HEK293 (cell line): Measurements from ENCODE around the gene SMARCB1.

Experiments
- ATF2 ChIP-seq: fragments of 450-650 bp; formaldehyde crosslinking; IDR thresholded peaks from 2 replicates; pipeline ENCODE4 v1.5.1; 2016; ENCODE audit warnings: missing biosample characterization, missing genetic modification characterization, low read depth
- CTCF ChIP-seq: fragments of 450-650 bp; formaldehyde crosslinking; IDR thresholded peaks from 2 replicates; pipeline ENCODE4 v1.5.1; 2016; ENCODE audit warnings: missing biosample characterization, missing genetic modification characterization
- KLF10 ChIP-seq: fragments of 450-650 bp; IDR thresholded peaks from 2 replicates; pipeline ENCODE4 v1.5.1; 2018; ENCODE audit warnings: missing biosample characterization, mild to moderate bottlenecking, missing genetic modification characterization
- KLF16 ChIP-seq: fragments of 450-650 bp; formaldehyde crosslinking; IDR thresholded peaks from 2 replicates; pipeline ENCODE4 v1.5.1; 2017; ENCODE audit warnings: missing biosample characterization, missing genetic modification characterization
- SCRT1 ChIP-seq: fragments of 450-650 bp; formaldehyde crosslinking; IDR thresholded peaks from 2 replicates; pipeline ENCODE4 v1.5.1; 2016; ENCODE audit warnings: missing biosample characterization, missing genetic modification characterization, borderline replicate concordance
- ZBTB11 ChIP-seq: fragments of 450-650 bp; formaldehyde crosslinking; conservative IDR thresholded peaks from 2 replicates; pipeline ENCODE4 v1.5.1; 2016; ENCODE audit warnings: low read depth, missing biosample characterization, missing genetic modification characterization
- ZBTB21 ChIP-seq: fragments of 450-650 bp; formaldehyde crosslinking; IDR thresholded peaks from 2 replicates; pipeline ENCODE4 v1.5.1; 2017; ENCODE audit warnings: missing biosample characterization, missing genetic modification characterization
- ZBTB7A ChIP-seq: fragments of 450-650 bp; formaldehyde crosslinking; IDR thresholded peaks from 2 replicates; pipeline ENCODE4 v1.5.1; 2016; ENCODE audit warnings: low read depth, missing biosample characterization, missing genetic modification characterization
- ZEB2 ChIP-seq: fragments of 450-650 bp; formaldehyde crosslinking; IDR thresholded peaks from 2 replicates; pipeline ENCODE4 v1.5.1; 2016; ENCODE audit warnings: missing biosample characterization, missing genetic modification characterization
- ZFP3 ChIP-seq: fragments of 450-650 bp; formaldehyde crosslinking; IDR thresholded peaks from 2 replicates; pipeline ENCODE4 v1.5.1; 2016; ENCODE audit warnings: low read depth, missing biosample characterization, missing genetic modification characterization
- ZNF114 ChIP-seq: fragments of 450-650 bp; formaldehyde crosslinking; IDR thresholded peaks from 2 replicates; pipeline ENCODE4 v1.5.0; 2017; ENCODE audit warnings: missing biosample characterization, missing genetic modification characterization
- ZNF157 ChIP-seq: fragments of 450-650 bp; formaldehyde crosslinking; IDR thresholded peaks from 2 replicates; pipeline ENCODE4 v1.5.1; 2016; ENCODE audit warnings: missing biosample characterization, missing genetic modification characterization
- ZNF704 ChIP-seq: fragments of 450-650 bp; formaldehyde crosslinking; IDR thresholded peaks from 2 replicates; pipeline ENCODE4 v1.5.1; 2016; ENCODE audit warnings: missing biosample characterization, missing genetic modification characterization

DNA sequence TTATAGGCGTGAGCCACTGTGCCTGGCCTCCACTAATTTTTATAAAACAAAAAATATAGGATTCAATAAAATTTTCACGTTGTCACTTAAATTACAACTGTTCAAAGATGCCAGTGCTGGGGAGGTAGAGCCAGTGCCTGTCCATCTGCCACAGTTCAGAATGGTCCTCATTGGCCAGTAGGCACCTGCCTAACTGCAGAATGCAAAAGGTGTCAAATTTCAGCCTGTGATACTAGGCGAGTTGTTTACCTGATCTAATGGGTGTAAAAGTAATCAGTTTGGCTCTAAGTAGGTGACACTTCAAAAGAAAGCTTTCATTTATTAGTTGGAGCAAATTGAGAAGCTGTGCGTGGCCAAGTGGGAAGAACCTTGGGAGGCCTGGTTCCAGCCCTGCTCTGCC lies 2.4 kb downstream of the SMARCB1 start:
- TF ChIP-seq CTCF (no peak), ZBTB21 (no peak), ZNF114 (tag by site-specific recombination) (no peak), ZNF704 (tag by site-specific recombination) (no peak), ZNF157 (tag by site-specific recombination) (no peak), ZFP3 (tag by site-specific recombination) (no peak), SCRT1 (tag by site-specific recombination) (no peak), ZBTB7A (no peak), ATF2 (tag by site-specific recombination) (no peak), KLF10 (tag by site-specific recombination) (no peak), ZBTB11 (no peak), KLF16 (tag by site-specific recombination) (no peak), ZEB2 (no peak)
